Measurements from ENCODE around the gene IL23R. TPM values are rescaled to one million over a fixed set of nuclear protein-coding genes. Genes with fewer than 3 reads are reported as not detected.

The IL23R gene
- total RNA-seq, 4 donors from 2014 or later: not detected

- peak; percentile 26 to 30 for DNase-seq
- H3K4me1 ChIP-seq: no peaks in the 10 kb centered on the region
- H3K27me3 ChIP-seq: no peaks in the 10 kb centered on the region
- H3K27ac ChIP-seq: no peak overlapping the region
- no peak for TF ChIP-seq POLR2A (IDR thresholded peaks at IDR 0.05)
- TF ChIP-seq CTCF (IDR thresholded peaks at IDR 0.05): peak in 5 of 6 experiments; percentile 18 to 53 (median 25)
- no peaks in the 10 kb centered on the region for H3K36me3 ChIP-seq
- no peaks in the 10 kb centered on the region for H3K9me3 ChIP-seq
- H3K4me3 ChIP-seq (replicated peaks in 1 of 3): no peak overlapping the region
- intact Hi-C loops (cut with DNase I): loop anchor here (10.0 kb wide), 1 partner anchor 290 kb away; no protein-coding TSS in a partner anchor
- WGBS, 2 donors: 81% methylated on average over 11 of the region's 11 CpGs
Measured at GRCh38 chr1:67214420-67215174, 48.3 kb downstream of the IL23R start.

GRCh38 chr1:67216401-67216800 is 50.1 kb downstream of the IL23R start:
- Histone ChIP-seq H3K4me1 (no peaks in the 10 kb centered on the region), H3K36me3 (no peaks in the 10 kb centered on the region), H3K27ac (no peak overlapping the region), H3K27me3 (no peaks in the 10 kb centered on the region), H3K9me3 (no peaks in the 10 kb centered on the region), H3K4me3 (replicated peaks in 1 of 3) (no peak overlapping the region)
- no peak for DNase-seq
- intact Hi-C loops (cut with DNase I): loop anchor here (10.0 kb wide), 1 partner anchor 288 kb away; no protein-coding TSS in a partner anchor
- TF ChIP-seq POLR2A (IDR thresholded peaks at IDR 0.05) (no peak), CTCF (IDR thresholded peaks at IDR 0.05) (no peak)
- 100% methylated on average over 1 of the region's 1 CpG for WGBS, 2 donors

- no peaks in the 10 kb centered on the region for H3K4me1 ChIP-seq
- TF ChIP-seq POLR2A (IDR thresholded peaks at IDR 0.05) (no peak), CTCF (IDR thresholded peaks at IDR 0.05) (no peak)
- WGBS, 2 donors: 74 to 77% methylated on average over 1 of the region's 1 CpG
- H3K27ac ChIP-seq: no peak overlapping the region
- no peak overlapping the region for H3K4me3 ChIP-seq (replicated peaks in 1 of 3)
- no peaks in the 10 kb centered on the region for H3K36me3 ChIP-seq
- H3K9me3 ChIP-seq: no peaks in the 10 kb centered on the region
- intact Hi-C loops (cut with DNase I): loop anchor here (10.0 kb wide), 1 partner anchor 287 kb away; no protein-coding TSS in a partner anchor
- no peak for DNase-seq
- H3K27me3 ChIP-seq: no peaks in the 10 kb centered on the region
Measured at GRCh38 chr1:67217417-67217816, 51.2 kb downstream of the IL23R start.

GRCh38 chr1:67217938-67218337 is 51.7 kb downstream of the IL23R start:
- TF ChIP-seq CTCF (IDR thresholded peaks at IDR 0.05): no peak
- TF ChIP-seq POLR2A (IDR thresholded peaks at IDR 0.05): no peak
- H3K9me3 ChIP-seq: no peaks in the 10 kb centered on the region
- H3K36me3 ChIP-seq: no peaks in the 10 kb centered on the region
- no peak for DNase-seq
- no peaks in the 10 kb centered on the region for H3K4me1 ChIP-seq
- intact Hi-C loops (cut with DNase I): loop anchor here (10.0 kb wide), 1 partner anchor 287 kb away; no protein-coding TSS in a partner anchor
- H3K27ac ChIP-seq: no peak overlapping the region
- WGBS, 2 donors: 73 to 76% methylated on average over 1 of the region's 1 CpG
- no peaks in the 10 kb centered on the region for H3K27me3 ChIP-seq
- H3K4me3 ChIP-seq (replicated peaks in 1 of 3): no peak overlapping the region

- Histone ChIP-seq H3K4me1 (no peaks in the 10 kb centered on the region), H3K9me3 (no peaks in the 10 kb centered on the region), H3K27me3 (no peaks in the 10 kb centered on the region), H3K4me3 (replicated peaks in 1 of 3) (no peak overlapping the region), H3K36me3 (no peaks in the 10 kb centered on the region), H3K27ac (no peak overlapping the region)
- intact Hi-C loops (cut with DNase I): no loop called here
- WGBS, 2 donors: 83 to 94% methylated on average over 2 of the region's 2 CpGs
- TF ChIP-seq POLR2A (IDR thresholded peaks at IDR 0.05) (no peak), CTCF (IDR thresholded peaks at IDR 0.05) (no peak)
- DNase-seq: no peak
Measured at GRCh38 chr1:67224856-67225255, 58.6 kb downstream of the IL23R start.
